Measurements from ENCODE around the gene IL4. TPM values are rescaled to one million over a fixed set of nuclear protein-coding genes. Genes with fewer than 3 reads are reported as not detected.
"Not testable (repeated sequence)": the region's sequence is repeated elsewhere in the genome, so short reads cannot be mapped to it uniquely, and the experiment has no call there.

Gene IL4
- total RNA-seq, 4 donors from 2014 or later: not detected

- Histone ChIP-seq H3K27me3 (no peaks in the 10 kb centered on the region), H3K36me3 (no peaks in the 10 kb centered on the region), H3K9me3 (no peaks in the 10 kb centered on the region), H3K27ac (no peak overlapping the region), H3K4me1 (no peaks in the 10 kb centered on the region), H3K4me3 (no peak overlapping the region)
- DNase-seq: no peak
- TF ChIP-seq CTCF (IDR thresholded peaks at IDR 0.05) (no peak), POLR2A (IDR thresholded peaks at IDR 0.05) (no peak)
- intact Hi-C loops (cut with DNase I; ENCODE audit: low total_unique reads): no loop called here
These were observed 16.4 kb downstream of the IL4 start for GRCh38 chr5:132690156-132690555.

GRCh38 chr5:132691755-132692631, 18.2 kb downstream of the IL4 start:
- H3K9me3 ChIP-seq; intact Hi-C loops (cut with DNase I; ENCODE audit: low total_unique reads); H3K4me1 ChIP-seq; DNase-seq; H3K36me3 ChIP-seq; H3K27me3 ChIP-seq; H3K4me3 ChIP-seq; H3K27ac ChIP-seq: not testable (repeated sequence)

- no peaks in the 10 kb centered on the region for H3K27me3 ChIP-seq
- no peaks in the 10 kb centered on the region for H3K36me3 ChIP-seq
- H3K9me3 ChIP-seq: no peaks in the 10 kb centered on the region
- no peaks in the 10 kb centered on the region for H3K4me1 ChIP-seq
- DNase-seq: no peak
- no peak overlapping the region for H3K27ac ChIP-seq
- intact Hi-C loops (cut with DNase I; ENCODE audit: low total_unique reads): no loop called here
- no peak for TF ChIP-seq CTCF (IDR thresholded peaks at IDR 0.05)
- no peak for TF ChIP-seq POLR2A (IDR thresholded peaks at IDR 0.05)
- no peak overlapping the region for H3K4me3 ChIP-seq
These were observed 18.8 kb downstream of the IL4 start for GRCh38 chr5:132692632-132692967.

GRCh38 chr5:132695956-132696355, 22.2 kb downstream of the IL4 start:
- no peak for DNase-seq
- H3K27ac ChIP-seq: no peak overlapping the region
- TF ChIP-seq POLR2A (IDR thresholded peaks at IDR 0.05) (no peak), CTCF (IDR thresholded peaks at IDR 0.05) (no peak)
- no peaks in the 10 kb centered on the region for H3K27me3 ChIP-seq
- no peaks in the 10 kb centered on the region for H3K36me3 ChIP-seq
- H3K4me1 ChIP-seq: no peaks in the 10 kb centered on the region
- no peak overlapping the region for H3K4me3 ChIP-seq
- no peaks in the 10 kb centered on the region for H3K9me3 ChIP-seq
- intact Hi-C loops (cut with DNase I; ENCODE audit: low total_unique reads): no loop called here

- H3K27ac ChIP-seq: no peak overlapping the region
- no peaks in the 10 kb centered on the region for H3K4me1 ChIP-seq
- H3K4me3 ChIP-seq: no peak overlapping the region
- TF ChIP-seq CTCF (IDR thresholded peaks at IDR 0.05) (no peak), POLR2A (IDR thresholded peaks at IDR 0.05) (no peak)
- no peaks in the 10 kb centered on the region for H3K9me3 ChIP-seq
- no peaks in the 10 kb centered on the region for H3K36me3 ChIP-seq
- no peak for DNase-seq
- no peaks in the 10 kb centered on the region for H3K27me3 ChIP-seq
- intact Hi-C loops (cut with DNase I; ENCODE audit: low total_unique reads): no loop called here
These were observed 31.1 kb downstream of the IL4 start for GRCh38 chr5:132704875-132705274.

Data from uterus (tissue), 4 donors.